ENCODE measurements around the gene LEKR1.
"Not testable (repeated sequence)": the region's sequence is repeated elsewhere in the genome, so short reads cannot be mapped to it uniquely, and the experiment has no call there.

LEKR1 gene

GRCh38 chr3:156792536-156792935, 33.6 kb upstream of the LEKR1 start:
- Histone ChIP-seq H3K36me3 (ENCODE audit: control insufficient read depth, insufficient read depth, low read length) (no peaks in the 10 kb centered on the region), H3K4me3 (ENCODE audit: extremely low read depth, insufficient read depth, low read length, poor library complexity, severe bottlenecking) (no peak overlapping the region), H3K27ac (ENCODE audit: low read depth, low read length, severe bottlenecking) (no peak overlapping the region), H3K9me3 (ENCODE audit: control insufficient read depth, low read length) (no peaks in the 10 kb centered on the region), H3K4me1 (ENCODE audit: control insufficient read depth, insufficient read depth, low read length, poor library complexity, severe bottlenecking) (peaks cover 37% of the 10 kb centered on the region)
- WGBS, 2 experiments (ENCODE audit: insufficient coverage in 2 of 2): 90% methylated on average over 1 of the region's 3 CpGs; no CpG with 5 or more reads in 1 of the 2 experiments

DNA sequence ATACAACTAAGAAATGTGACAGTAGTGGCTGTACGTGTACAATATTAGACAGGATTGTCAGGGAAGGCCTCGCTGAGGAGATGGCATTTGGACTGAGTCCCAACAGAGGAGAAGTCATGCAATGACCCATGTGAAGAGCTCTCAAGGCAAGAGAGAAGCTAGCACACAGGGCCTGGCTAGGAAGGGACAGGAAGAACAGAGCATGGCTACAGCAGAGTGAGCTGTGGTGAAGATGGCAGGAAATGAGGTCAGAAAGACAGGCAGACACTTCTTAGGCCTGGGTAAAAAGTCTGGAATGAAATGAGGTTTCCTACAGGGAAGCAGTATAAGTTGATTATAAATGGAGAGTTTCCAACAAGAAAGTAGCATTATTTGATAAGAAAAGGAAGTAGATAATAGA, 33.2 kb upstream of the LEKR1 start:
- Histone ChIP-seq H3K9me3 (ENCODE audit: control insufficient read depth, low read length) (no peaks in the 10 kb centered on the region), H3K36me3 (ENCODE audit: control insufficient read depth, insufficient read depth, low read length) (no peaks in the 10 kb centered on the region), H3K4me1 (ENCODE audit: control insufficient read depth, insufficient read depth, low read length, poor library complexity, severe bottlenecking) (peaks cover 33% of the 10 kb centered on the region), H3K4me3 (ENCODE audit: extremely low read depth, insufficient read depth, low read length, poor library complexity, severe bottlenecking) (no peak overlapping the region), H3K27ac (ENCODE audit: low read depth, low read length, severe bottlenecking) (no peak overlapping the region)
- WGBS, 2 experiments (ENCODE audit: insufficient coverage in 2 of 2): 87 to 100% methylated on average over 2 of the region's 2 CpGs

GRCh38 chr3:156793400-156793799, 32.8 kb upstream of the LEKR1 start:
- H3K27ac ChIP-seq (ENCODE audit: low read depth, low read length, severe bottlenecking): no peak overlapping the region
- no peaks in the 10 kb centered on the region for H3K9me3 ChIP-seq (ENCODE audit: control insufficient read depth, low read length)
- H3K4me1 ChIP-seq (ENCODE audit: control insufficient read depth, insufficient read depth, low read length, poor library complexity, severe bottlenecking): peaks cover 29% of the 10 kb centered on the region
- H3K4me3 ChIP-seq (ENCODE audit: extremely low read depth, insufficient read depth, low read length, poor library complexity, severe bottlenecking): no peak overlapping the region
- H3K36me3 ChIP-seq (ENCODE audit: control insufficient read depth, insufficient read depth, low read length): no peaks in the 10 kb centered on the region
- WGBS, 2 experiments (ENCODE audit: insufficient coverage in 2 of 2): 80% methylated on average over 1 of the region's 1 CpG; no CpG with 5 or more reads in 1 of the 2 experiments

GRCh38 chr3:156793851-156794250, 32.3 kb upstream of the LEKR1 start:
- no peak overlapping the region for H3K27ac ChIP-seq (ENCODE audit: low read depth, low read length, severe bottlenecking)
- H3K4me1 ChIP-seq (ENCODE audit: control insufficient read depth, insufficient read depth, low read length, poor library complexity, severe bottlenecking): peaks cover 24% of the 10 kb centered on the region
- no peaks in the 10 kb centered on the region for H3K36me3 ChIP-seq (ENCODE audit: control insufficient read depth, insufficient read depth, low read length)
- H3K9me3 ChIP-seq (ENCODE audit: control insufficient read depth, low read length): peaks cover under 1% of the 10 kb centered on the region
- no CpG with 5 or more reads among the region's 2 CpGs for WGBS, 2 experiments (ENCODE audit: insufficient coverage in 2 of 2)
- no peak overlapping the region for H3K4me3 ChIP-seq (ENCODE audit: extremely low read depth, insufficient read depth, low read length, poor library complexity, severe bottlenecking)

DNA sequence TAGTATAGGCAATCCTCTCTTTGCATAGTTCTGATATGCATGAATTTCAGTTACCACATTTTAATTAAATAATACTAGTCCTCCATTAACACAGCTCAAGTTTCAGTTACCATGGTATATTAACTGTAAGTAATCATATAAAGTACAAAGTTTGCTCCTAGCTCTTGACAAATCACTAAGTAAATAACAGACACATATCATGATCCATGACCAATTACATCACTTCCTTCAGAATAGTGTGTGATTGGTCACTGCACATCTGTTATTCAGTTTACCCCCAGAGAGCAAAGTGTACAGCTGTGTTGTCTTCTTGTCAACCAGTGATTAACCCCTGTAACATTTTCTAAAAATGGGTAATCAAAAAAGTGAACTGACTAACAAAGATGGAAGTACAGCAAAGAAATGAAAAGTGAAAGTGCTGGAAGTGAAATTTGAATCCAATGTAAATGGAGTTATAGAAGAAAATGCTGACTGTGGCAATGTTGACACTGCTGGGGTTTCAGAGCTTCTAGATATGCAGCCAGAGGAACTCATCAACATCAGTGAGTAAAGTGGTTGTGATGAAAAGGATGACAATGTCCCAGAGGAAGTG, 30.2 kb upstream of the LEKR1 start:
- no peaks in the 10 kb centered on the region for H3K36me3 ChIP-seq (ENCODE audit: control insufficient read depth, insufficient read depth, low read length)
- peaks cover 6% of the 10 kb centered on the region for H3K9me3 ChIP-seq (ENCODE audit: control insufficient read depth, low read length)
- no peak overlapping the region for H3K27ac ChIP-seq (ENCODE audit: low read depth, low read length, severe bottlenecking)
- no peak overlapping the region for H3K4me3 ChIP-seq (ENCODE audit: extremely low read depth, insufficient read depth, low read length, poor library complexity, severe bottlenecking)
- peaks cover 19% of the 10 kb centered on the region for H3K4me1 ChIP-seq (ENCODE audit: control insufficient read depth, insufficient read depth, low read length, poor library complexity, severe bottlenecking)

- WGBS, 2 experiments (ENCODE audit: insufficient coverage in 2 of 2): no CpG with 5 or more reads among the region's 1 CpG
- Histone ChIP-seq H3K27ac (ENCODE audit: low read depth, low read length, severe bottlenecking) (no peak overlapping the region), H3K9me3 (ENCODE audit: control insufficient read depth, low read length) (peaks cover 6% of the 10 kb centered on the region), H3K4me1 (ENCODE audit: control insufficient read depth, insufficient read depth, low read length, poor library complexity, severe bottlenecking) (peaks cover 12% of the 10 kb centered on the region), H3K36me3 (ENCODE audit: control insufficient read depth, insufficient read depth, low read length) (no peaks in the 10 kb centered on the region), H3K4me3 (ENCODE audit: extremely low read depth, insufficient read depth, low read length, poor library complexity, severe bottlenecking) (no peak overlapping the region)
Measured at GRCh38 chr3:156797368-156797767, 28.8 kb upstream of the LEKR1 start.

- not testable (repeated sequence) for H3K36me3 ChIP-seq (ENCODE audit: control insufficient read depth, insufficient read depth, low read length); H3K4me1 ChIP-seq (ENCODE audit: control insufficient read depth, insufficient read depth, low read length, poor library complexity, severe bottlenecking); H3K9me3 ChIP-seq (ENCODE audit: control insufficient read depth, low read length); H3K4me3 ChIP-seq (ENCODE audit: extremely low read depth, insufficient read depth, low read length, poor library complexity, severe bottlenecking); H3K27ac ChIP-seq (ENCODE audit: low read depth, low read length, severe bottlenecking)
- WGBS, 2 experiments (ENCODE audit: insufficient coverage in 2 of 2): 93 to 96% methylated on average over 3 of the region's 4 CpGs
Measured at GRCh38 chr3:156800287-156800686, 25.9 kb upstream of the LEKR1 start.

DNA sequence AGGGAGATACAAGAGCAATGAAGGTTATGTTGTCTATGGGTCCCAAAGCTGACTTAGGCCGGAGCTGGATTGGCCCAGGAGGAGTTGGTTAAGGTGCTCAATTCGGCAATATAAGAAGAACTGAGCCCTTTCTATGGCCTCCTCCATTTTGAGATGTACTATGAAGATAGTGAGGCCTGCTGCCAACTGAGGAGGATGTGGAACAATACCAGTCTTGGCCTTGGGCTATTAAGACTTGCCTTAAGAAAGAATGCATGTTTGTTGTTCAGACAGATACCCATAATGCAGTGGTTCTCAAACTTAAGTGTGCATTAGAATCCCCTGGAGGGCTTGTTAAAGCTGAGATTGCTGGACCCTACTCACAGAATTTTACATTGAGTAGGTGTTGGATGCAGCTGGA, 24.4 kb upstream of the LEKR1 start:
- H3K4me3 ChIP-seq (ENCODE audit: extremely low read depth, insufficient read depth, low read length, poor library complexity, severe bottlenecking): no peak overlapping the region
- no peaks in the 10 kb centered on the region for H3K36me3 ChIP-seq (ENCODE audit: control insufficient read depth, insufficient read depth, low read length)
- WGBS, 2 experiments (ENCODE audit: insufficient coverage in 2 of 2): 85 to 86% methylated on average over 2 of the region's 2 CpGs
- peaks cover 6% of the 10 kb centered on the region for H3K9me3 ChIP-seq (ENCODE audit: control insufficient read depth, low read length)
- no peaks in the 10 kb centered on the region for H3K4me1 ChIP-seq (ENCODE audit: control insufficient read depth, insufficient read depth, low read length, poor library complexity, severe bottlenecking)
- H3K27ac ChIP-seq (ENCODE audit: low read depth, low read length, severe bottlenecking): no peak overlapping the region

DNA sequence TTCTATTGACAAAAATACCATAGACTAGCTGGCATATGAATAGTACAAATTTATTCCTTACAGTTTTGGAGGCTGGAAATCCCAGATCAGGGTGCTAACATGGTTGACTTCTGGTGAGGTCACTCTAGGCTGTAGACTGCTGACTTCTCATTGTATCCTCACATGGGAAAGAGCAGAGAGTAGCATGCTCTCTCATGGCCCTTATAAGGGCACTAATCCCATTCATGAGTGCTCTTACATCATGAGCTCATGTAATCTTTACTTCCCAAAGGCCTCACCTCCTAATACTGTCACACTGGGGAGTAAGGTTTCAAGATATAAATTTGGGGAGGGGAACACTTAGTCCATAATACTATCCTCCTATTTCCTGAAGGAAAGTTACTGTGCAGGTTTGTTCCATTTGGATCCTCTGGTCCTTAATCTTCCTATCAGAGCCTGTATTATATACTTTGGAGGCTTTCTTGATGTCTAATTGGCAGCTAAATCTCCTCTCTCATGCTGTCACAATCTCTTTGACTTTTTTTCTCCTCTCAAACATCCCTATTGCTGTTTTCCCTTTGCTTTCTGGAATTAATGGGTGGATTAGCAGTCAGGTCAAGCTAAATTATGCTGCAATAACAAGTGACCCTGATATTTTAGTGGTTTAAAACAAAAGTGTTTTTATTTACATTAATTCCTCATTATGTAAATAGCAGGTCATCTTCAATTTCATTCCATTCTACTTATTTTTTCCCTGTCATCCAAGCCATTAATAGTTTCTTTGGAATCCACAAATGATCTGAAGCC, 23.1 kb upstream of the LEKR1 start:
- Histone ChIP-seq H3K4me1 (ENCODE audit: control insufficient read depth, insufficient read depth, low read length, poor library complexity, severe bottlenecking) (peaks cover 4% of the 10 kb centered on the region), H3K36me3 (ENCODE audit: control insufficient read depth, insufficient read depth, low read length) (no peaks in the 10 kb centered on the region), H3K4me3 (ENCODE audit: extremely low read depth, insufficient read depth, low read length, poor library complexity, severe bottlenecking) (no peak overlapping the region), H3K9me3 (ENCODE audit: control insufficient read depth, low read length) (peaks cover 6% of the 10 kb centered on the region), H3K27ac (ENCODE audit: low read depth, low read length, severe bottlenecking) (no peak overlapping the region)

- Histone ChIP-seq H3K27ac (ENCODE audit: low read depth, low read length, severe bottlenecking) (no peak overlapping the region), H3K36me3 (ENCODE audit: control insufficient read depth, insufficient read depth, low read length) (no peaks in the 10 kb centered on the region), H3K4me3 (ENCODE audit: extremely low read depth, insufficient read depth, low read length, poor library complexity, severe bottlenecking) (no peak overlapping the region), H3K4me1 (ENCODE audit: control insufficient read depth, insufficient read depth, low read length, poor library complexity, severe bottlenecking) (peaks cover 7% of the 10 kb centered on the region), H3K9me3 (ENCODE audit: control insufficient read depth, low read length) (peaks cover 3% of the 10 kb centered on the region)
- 83 to 88% methylated on average over 1 of the region's 1 CpG for WGBS, 2 experiments (ENCODE audit: insufficient coverage in 2 of 2)
Measured at GRCh38 chr3:156803952-156804741, 22.0 kb upstream of the LEKR1 start.

DNA sequence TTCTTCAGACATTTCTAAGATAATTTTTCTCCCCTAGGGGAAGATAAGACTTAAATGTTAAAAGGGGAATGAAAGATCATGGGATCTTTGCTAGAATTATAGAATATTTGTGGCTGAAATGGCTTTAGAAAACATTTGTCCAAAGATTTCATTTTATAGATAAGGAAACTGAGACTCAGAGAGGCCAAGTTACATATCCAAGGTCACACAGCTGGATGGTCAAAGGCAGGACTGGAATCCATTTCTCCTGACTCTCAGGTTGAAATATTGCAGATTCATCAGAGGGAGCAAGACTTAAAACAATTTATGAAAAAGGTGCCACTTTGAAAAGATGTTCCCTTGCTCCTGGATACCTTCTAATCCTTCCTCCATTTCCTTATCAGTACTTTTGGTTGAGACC, 19.5 kb upstream of the LEKR1 start:
- Histone ChIP-seq H3K9me3 (ENCODE audit: control insufficient read depth, low read length) (no peaks in the 10 kb centered on the region), H3K27ac (ENCODE audit: low read depth, low read length, severe bottlenecking) (no peak overlapping the region), H3K4me1 (ENCODE audit: control insufficient read depth, insufficient read depth, low read length, poor library complexity, severe bottlenecking) (peaks cover 14% of the 10 kb centered on the region), H3K4me3 (ENCODE audit: extremely low read depth, insufficient read depth, low read length, poor library complexity, severe bottlenecking) (no peak overlapping the region), H3K36me3 (ENCODE audit: control insufficient read depth, insufficient read depth, low read length) (no peaks in the 10 kb centered on the region)

Data from mesodermal cell (in vitro differentiated cells).